Germinal center (tissue), 1 donor: ENCODE data around the gene ABCA1.
"Not testable (repeated sequence)": the region's sequence is repeated elsewhere in the genome, so short reads cannot be mapped to it uniquely, and the experiment has no call there.

Experiments used
- DNase-seq: peaks from one replicate; pipeline ENCODE4 v3.0.0; 2012; ENCODE audit warnings: mixed read lengths, low spot score

The ABCA1 gene

DNA sequence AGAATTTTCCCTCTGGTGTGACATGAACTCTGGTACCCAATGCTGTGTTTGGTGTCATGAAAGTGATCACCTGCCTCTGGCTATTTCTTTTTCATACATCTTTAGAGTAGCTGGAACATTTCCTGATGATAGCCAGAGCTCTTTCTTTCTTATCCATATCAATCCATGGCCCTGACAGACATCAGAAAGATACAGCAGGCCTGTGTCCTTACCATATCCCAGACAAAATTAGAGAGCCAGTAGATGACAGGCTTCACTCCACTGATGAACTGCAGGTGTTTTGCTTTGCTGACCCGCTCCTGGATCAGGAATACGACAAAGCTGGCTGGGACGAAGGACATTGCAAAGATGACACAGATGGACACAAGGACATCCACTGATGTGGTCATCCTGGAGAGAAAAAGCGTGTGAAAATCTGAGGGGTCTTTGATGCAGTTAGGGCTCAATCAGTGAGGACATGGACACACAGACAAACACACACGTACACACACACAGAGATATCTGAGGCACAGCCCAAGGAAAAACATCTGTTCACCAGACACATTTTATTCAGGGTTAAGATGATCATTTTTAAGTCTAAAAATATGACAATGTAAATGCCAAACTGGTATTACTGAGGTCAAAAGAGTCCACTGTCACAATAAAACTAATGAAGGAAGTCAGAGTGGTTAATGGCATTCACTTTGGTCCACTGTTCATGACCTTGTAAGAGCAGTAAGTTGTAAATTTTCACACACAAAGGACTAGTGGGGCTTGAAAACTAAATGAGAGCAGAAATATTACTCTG, 129.6 kb downstream of the ABCA1 start:
- no peak for DNase-seq

DNA sequence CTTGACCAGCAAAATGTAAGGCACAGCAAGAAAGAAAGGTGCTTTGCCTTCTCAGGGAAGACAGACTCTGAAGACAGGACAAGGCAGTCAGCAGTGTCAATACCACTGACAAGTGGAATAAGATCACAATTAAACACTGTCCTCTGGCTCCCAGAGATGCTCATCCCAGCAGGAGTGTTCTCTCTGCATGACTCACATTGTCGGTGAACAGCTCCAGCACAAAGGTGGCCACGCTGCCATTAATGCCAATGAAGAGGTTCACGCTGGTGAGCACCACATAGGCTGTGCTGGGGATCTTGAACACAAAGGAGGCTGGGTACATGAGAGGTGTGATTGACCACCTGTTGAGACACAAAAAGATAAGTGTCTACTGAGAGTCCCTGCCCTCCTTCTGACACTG, 132.1 kb downstream of the ABCA1 start:
- DNase-seq, result no peak

DNA sequence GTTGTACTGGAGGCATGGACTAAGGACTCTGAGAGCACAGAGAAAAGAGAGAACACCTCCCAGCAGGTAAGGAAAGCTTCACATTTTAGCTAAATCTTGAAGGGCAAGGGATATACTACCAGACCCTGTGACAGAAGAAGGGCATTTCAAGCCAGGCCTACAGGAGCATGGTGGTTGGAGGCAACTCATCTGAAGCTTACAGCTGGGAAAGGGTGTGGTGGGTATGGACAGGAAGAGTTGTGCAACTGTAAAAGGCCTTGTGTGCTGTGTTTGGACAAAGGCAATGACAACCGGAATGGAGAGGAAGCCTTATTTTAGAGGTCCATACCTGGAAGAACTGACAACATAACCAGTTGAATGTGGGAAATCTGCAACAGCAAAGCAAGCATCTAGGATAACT, 132.9 kb downstream of the ABCA1 start:
- DNase-seq, result no peak

DNA sequence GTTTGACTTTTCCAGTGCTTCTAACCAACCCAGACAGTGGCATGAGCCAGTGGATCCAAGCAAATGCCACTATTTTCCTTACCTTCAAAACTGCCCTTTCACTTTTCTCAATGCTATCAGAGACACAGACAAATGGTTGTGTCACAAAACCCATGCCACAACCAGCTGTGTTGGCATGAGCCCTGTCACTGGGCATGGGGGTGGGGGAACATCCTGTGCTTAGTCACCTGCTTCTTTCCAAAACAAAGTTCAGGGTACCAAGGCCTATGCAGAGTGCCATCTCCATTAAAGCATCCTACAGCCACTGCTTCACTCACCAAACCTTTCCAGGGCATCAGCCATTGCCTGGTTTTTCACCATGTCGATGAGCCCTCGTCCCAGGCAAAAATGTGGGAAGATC, 133.9 kb downstream of the ABCA1 start:
- no peak for DNase-seq

DNA sequence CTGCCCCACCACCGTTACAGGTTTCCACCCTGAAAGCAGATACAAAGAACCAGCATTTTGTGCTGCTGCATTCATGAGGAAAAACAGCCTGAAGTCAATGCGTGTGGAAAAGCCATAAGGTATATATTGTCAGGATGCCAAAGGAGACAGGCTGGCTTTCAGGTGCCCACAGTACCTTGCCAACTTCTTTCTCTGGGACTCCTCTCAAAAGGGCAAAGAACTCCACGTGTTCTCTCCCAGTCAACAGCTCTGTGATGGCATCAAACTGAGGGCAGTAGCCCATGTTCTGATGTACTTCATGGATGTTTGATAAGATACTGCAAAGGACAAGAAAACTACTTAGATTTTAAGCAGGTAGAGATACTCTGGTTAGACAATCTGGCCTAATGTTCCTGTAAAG, 139.7 kb downstream of the ABCA1 start:
- DNase-seq, result no peak

DNA sequence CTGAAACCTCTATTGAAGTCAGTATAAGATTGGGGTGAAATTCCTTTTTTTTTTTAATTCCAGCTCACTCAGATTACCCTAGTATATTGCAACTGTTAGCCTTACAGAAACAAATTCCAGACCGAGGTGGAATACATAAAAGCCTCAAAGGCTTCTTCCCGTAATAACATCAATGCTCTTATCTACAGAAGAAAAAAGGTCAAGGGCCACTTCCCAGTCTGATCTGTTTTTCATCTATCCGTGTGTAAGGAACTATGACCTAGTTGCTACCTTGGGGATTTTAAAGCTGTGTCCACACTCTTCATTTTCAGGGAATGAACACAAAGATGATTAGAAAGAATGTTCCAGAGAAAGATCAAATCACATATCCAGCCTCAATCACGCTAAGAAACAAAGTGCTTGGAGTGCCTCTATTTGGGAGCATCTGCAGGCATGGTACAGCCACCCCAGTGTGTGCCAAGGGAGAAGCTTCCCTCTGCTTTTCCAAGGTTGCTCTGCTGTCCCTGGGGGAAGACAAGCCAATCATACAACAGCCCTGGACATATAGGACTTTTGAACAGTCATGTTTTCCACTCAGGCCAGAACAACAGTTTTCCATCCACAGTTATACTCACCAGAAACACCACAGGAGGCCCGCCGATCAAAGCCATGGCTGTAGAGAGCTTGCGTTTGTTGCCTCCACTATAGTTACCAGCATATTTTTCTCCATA, 140.5 kb downstream of the ABCA1 start:
- DNase-seq, result no peak

DNA sequence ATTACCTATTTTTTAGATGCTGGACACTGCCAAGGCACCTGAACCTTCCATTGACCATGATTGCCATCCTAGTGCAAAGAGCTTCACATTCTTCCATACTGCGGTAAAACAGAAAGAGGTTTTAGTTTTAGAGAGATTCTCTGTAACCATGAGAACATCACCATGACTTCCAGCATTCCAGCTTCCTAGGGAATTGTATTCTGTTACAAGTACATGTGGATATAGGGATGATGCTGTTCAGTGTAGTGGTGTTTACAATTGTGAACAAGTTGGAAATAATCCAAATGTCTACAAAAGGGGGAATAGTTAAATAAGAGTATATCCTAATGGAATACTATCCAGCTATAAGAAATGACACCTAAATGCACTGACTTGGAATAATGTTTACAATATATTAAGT, 141.7 kb downstream of the ABCA1 start:
- no peak for DNase-seq

DNA sequence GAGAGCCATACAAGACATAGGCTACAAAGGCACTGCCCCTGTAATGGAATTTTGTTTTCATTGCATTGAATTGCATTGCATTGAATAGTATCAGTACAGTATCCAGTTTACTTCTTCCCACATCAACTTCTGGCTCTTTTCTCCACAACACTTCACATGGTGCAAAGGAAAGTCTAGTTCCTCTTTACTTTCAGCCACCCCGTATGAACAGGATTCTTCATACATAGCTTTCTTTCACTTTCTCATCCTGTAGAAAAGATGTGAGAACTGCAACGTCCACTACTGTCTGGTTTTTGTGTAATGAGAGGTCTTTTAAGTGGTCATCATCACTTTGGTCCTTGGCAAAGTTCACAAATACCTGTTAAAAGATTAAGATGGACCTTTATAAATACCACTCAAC, 143.9 kb downstream of the ABCA1 start:
- no peak for DNase-seq

DNA sequence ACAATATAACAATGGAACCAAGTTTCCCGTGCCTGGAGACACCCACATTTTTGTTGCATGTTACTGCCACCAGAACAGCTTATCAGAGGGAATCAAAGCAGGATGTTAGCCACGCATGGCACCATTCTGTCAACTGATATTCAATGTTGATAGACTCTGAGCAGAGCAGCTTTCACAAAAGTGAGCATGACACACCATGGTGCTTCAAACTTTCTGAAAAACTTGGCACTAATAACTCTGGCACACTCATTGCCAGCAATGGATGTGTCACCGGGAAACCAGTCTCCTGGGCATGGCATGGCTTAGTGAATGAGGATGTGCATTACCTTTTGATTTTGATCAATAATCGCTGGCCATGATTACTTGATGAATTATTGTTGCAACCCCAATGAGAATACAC, 144.4 kb downstream of the ABCA1 start:
- no peak for DNase-seq

DNA sequence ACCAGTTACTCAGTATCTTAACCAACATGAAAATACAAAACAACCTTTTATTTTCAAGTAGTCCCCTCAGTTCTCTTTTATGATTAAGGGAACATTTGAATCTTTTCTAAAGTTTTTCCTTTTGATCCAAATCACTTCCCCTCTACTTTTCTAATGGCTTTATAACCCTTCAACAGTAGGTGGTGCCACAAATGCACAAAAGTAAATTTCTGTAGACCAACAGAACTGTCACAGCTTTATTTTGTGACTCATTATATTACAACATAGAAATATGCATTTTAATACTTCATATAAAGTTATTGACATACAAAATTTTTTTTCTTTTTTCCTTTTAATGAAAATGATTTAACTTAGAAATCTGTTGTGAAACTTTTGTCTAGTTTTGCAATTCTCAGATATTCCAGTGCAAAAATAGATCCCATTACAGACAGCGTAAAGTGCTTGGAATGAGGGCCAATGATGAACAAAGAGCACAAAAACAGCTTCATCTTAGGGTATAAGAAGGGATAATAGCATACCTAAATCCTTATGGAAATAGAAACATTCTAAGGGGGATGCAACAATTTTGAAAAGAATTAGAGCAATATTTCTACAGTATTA, 147.1 kb downstream of the ABCA1 start:
- DNase-seq, result no peak

DNA sequence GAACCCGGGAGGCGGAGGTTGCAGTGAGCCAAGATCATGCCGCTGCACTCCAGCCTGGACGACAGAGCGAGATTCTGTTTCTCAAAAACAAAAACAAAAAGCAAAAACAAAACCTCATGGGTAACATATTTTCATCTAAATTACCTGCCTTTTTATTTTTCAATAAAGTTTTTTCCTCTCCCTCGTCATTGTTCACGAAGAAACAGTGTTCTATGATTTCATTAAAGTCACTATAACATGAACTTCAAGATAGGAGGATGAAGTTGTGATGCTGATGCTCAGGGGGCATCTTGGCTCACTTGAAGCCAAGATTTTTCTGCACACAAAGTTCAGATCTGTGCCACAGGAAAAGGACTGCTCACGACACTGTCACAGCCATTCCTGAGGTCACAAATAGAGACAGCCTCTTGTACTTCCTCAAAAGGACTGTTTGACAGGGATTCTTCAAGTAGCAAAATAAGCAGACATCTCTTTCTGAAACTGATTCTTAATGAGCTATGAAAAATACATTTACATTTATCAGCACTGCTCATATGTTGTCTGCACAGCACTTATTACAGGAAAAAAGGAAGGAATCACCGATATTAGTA, 147.9 kb downstream of the ABCA1 start:
- no peak for DNase-seq

DNA sequence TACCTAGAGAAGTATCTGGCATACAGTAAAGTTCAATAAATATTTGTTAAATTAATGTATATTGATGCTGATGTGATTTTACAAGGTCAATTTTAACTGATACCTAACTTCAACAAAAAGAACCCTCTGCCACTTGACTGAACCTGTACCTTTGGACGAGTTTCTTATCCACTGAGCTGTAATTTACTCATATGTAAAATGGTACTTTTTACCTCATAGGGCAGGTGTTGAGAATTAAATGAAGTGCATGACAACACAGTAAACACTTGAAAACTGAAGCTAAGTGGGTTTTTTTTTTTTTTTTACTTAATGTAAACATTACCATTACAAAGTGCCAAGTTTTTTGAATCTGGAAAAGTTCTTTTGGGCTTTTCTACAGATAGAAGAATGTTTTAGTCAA, 148.6 kb downstream of the ABCA1 start:
- DNase-seq, result no peak

DNA sequence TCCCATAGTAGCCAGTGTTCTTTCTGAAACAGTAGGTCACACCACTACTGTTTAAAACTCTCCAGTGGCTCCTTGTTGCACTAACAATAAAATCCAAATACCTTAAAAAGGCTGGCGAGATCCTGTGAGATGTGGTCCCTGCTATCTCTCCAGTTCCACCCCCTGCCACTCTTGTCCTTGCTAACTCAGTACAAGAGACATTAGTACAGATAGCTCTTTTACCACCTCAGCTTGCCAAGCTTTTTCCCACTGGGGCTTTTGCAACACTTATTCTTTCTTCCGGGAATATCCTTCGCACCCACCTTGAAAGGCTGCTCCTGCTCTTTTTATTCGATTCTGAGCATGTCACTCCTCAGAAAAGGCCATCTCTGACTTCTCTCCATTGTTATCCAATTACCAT, 149.2 kb downstream of the ABCA1 start:
- no peak for DNase-seq

DNA sequence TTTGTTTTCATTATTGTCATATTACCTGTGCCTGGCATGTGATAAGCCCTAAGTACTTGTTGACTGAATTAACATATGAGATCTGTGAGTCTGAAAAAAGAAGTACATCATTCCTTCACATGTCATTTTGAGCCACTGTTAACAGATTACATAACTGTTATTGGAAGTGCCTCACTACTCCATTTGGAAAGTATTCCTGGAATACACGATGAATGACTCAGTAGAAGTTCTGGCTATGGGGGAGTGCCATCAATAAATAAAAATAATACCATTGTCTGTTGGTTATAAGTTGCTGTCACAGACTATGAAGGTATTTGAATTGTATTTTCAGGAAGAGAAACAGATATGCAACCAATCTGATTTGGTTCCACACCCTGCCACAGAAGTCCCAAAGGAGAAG, 151.2 kb downstream of the ABCA1 start:
- no peak for DNase-seq

DNA sequence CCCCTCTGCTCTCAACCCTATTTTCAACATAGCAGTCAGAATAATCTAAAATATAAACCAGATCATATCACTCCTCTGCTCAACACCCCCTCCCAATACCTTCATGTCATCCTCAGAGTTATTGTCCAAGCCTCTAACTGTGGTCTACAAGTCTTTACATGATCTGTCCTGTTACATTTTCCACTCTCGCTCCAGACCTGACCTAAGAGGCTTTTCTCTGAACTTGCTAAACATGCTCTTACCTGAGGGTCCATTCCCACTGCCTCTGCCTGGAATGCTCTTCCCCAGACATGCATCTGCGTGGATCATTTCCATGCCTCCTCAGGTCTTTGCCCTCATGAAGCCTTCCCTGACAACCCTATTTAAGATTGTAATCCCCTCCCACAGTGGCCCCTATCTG, 152.0 kb downstream of the ABCA1 start:
- no peak for DNase-seq

DNA sequence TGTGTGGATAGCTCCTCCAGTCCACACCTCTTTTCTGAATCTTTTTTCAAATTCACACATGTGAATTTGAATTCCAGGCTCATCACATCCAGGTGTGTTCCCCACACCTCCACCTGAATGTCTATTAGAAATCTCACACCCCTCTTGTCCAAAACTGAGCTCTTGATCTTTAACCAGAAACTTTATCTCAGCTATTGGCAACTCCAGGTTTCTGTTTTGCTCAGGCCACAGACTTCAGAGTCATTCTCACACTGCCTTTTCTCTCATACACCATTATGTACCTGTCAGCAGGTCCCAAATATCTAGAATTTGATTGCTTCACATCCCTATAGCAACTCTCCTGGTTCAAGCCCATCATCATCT, 152.4 kb downstream of the ABCA1 start:
- DNase-seq, result no peak

DNA sequence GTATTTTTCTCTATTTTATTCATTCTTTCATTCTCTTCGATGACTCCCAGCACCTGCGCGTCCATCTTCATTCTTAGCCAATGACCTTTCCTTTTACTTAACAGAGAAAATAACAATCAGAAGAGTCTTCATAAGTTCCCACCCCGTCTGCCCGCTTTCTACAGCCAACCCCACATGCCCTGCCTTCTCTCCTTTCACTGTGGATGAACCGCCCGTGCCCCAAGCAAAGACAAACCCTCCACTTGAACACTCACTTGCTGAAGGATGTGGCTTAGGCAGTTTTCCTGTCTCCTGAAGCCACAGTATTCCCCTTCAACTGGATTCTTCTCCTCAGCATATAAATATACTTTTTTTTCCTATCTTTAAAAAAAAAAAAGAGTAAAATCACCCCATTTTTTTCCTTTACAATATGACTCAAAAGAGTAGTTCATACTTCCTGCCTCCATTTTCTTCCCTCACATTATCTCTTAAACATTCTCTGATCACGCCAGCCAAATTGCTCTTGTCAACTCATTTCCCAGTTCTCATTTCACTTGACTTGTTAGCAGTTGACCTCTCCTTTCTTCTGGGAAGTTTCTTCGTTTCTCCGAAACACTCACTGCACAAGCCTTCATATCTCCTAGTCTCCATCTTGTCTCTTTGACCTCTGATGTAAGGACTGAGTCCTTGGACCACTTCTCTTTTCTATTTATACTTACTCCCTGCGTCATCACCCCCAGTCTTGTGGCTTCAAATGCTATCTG, 153.0 kb downstream of the ABCA1 start:
- peak; percentile 36 for DNase-seq

DNA sequence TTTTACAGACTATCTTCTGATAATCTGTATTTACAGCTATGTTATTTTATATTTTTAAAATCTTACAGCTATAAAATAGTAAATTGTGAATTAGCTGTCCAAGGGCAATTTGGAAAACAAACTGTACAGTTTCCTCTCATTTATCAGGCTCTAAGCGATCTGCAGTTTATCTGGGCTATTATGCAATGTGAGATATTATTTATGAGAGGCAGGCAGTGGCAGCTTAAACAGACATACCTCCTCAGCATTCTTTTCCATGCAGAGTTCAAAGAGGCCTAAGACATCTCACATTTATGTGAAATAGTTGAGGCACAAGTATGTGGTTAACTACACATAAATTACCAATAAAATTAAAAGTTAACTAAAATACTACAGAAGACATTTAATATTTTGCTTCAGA, 153.8 kb downstream of the ABCA1 start:
- DNase-seq, result no peak

DNA sequence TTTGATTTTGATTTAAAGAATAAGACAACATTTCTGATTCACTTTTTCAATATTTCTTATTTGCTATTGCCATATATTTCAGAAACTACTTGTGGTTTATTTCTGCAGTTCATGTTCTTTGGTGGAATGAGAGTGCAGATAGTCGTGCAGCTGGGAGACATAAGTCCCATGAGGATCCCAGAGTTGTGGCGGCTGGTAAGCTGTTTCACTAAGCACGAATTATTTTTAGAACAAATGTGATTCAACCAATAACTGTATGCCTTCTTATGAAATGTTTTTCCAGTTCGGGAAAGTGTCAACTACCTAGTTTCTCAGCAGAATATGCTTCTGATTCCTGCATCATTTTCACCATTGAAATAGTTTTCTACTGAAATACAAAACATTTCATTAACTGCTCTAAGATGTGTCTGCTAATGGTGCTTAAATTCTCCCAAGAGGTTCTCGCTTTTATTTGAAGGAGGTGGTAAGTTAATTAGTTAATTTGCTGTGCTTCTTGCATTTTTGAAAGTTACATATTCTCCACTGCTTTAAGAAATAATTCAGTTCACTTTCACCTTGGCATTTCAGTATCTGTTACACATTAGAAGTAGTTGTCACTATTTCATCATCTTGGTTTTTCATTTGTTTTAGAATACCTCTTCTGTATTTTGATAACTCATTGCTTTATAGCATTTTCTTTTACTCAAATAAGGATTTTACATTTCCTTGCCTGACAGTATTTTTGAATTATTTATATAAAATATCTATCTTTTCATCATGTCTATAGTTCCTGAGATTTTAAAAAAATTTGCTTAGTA, 155.0 kb downstream of the ABCA1 start:
- no peak for DNase-seq

DNA sequence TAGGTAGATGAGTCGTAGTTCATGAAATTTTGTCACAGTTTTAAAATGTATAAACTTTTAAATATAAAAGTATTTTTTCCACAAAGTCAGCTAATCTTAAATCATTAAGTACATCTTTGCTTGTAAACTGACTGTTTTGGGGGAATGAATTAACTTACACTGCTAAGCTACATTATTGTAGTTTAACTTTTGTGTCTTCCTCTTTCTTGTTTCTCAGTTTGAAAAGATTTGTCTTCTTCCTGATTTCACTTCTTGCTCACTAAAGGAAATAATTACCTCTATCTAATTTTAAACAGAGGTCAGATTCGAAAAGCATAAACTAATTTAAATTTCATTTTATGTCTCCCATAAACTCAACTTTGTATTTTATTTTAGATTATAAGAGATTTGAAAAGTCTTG, 158.3 kb downstream of the ABCA1 start:
- no peak for DNase-seq

DNA sequence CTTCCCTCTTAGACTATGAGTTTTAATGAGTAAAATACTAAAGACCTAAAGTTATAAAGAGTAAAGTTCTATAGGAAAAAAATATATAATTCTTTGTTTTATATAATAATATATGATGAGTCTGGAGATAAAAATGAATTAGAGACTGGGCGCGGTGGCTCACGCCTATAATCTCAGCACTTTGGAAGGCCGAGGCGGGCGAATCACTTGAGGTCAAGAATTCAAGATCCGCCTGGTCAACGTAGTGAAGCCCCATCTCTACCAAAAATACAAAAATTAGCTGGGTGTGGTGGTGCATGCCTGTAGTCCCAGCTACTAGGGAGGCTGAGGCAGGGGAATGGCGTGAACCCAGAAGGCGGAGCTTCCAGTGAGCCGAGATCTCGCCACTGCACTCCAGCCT, 158.9 kb downstream of the ABCA1 start:
- DNase-seq, result not testable (repeated sequence)

DNA sequence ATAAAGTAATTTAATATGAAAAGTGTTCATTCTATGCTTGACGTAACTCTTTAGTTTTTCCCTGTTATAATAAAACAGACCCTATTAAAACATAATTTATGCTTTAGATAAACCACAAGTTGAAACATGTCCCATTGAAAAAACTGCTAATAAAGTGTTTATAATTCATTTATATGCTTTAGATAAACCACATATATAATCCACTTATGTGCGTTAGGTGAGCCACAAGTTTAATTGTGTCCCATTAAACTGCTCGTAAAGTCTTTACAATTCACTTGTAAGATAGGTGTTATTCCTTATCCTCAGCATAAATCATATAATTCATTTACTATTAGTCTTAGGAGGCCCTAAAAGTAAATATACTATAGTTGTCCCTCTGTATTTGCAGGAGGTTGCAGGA, 160.4 kb downstream of the ABCA1 start:
- no peak for DNase-seq
